Measurements from ENCODE around the gene TMEM185B.

Gene TMEM185B

DNA sequence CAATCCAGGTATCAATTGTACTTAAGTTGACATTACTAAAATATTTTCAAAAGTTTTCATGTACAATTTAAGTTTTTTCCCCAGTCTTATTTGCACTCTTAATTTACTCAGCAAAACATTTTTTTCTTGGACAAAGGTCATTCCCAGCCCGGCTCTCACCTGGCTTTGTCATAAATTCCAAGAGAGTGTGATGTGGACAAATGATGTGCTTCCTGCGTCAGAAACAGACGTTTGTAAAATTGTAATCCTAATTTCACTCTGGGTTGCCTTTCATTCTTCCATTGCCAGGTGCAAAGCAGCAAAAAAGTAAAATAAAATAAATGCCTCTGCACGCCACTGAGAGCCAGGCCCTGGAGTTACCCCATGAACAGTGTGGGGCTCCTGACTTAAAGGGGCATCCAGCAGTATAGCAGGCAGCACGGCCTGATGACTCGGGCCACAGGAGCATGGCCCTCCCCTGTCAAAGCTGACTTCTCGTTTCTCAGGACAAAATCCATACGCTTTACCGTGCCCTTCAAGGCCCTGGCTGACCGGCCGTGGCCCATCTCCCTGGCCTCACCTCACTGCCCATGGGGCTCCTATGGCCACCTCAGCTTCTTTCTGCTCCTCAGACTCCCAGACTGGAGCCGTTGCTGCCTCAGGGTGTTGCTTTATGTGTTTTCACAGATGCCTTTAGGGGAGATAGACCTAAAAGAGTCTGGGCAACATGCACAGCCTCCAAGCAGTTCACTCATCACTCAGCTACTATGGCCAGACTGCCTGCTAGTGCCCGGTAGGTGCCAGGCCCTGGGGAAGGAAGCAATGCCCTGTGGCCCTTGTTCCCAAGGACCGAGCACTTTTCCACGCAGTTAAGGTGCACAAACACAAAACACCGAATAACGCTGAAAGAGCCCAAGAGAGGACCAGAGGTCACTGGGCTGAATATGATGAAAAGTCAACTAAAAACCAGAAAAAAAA, 7.6 kb upstream of the TMEM185B start:
- DNase-seq, result no peak

DNA sequence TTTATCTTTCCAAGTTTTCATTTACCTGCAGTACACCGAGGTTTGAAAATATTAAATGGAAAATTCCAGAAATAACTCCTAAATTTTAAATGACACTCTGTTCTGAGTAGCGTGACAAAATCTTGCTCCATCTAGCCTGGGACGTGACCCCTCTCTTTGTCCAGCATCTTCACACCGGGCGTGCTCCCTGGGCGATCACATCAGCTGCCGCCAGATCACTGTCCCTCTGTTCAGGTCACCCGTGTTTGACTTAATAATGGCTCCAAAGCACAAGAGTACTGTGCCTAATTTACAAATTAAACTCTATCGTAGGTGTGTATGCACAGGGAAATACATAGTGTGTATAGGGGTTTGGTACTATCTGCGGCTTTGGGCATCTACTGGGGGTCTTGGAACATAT, 6.1 kb upstream of the TMEM185B start:
- DNase-seq, result no peak

DNA sequence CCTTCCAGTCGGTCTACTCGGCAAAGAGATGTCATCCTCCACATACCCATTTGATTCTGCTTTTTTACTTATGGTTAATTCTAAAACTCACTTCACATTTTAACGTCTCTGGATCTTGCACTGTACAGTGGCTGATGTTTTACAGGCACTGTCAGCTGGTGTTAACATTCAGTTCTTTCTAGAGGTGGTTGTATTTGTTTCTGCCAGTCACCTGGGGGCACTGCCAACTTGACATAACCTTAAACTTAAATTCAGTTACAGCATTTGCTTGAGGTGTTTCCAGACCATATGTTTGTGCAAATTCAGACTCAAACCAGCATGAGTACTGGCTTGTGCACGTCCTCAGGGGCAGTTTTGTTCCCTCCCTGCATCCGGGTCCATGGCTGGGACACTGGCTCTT, 5.3 kb upstream of the TMEM185B start:
- DNase-seq, result no peak

DNA sequence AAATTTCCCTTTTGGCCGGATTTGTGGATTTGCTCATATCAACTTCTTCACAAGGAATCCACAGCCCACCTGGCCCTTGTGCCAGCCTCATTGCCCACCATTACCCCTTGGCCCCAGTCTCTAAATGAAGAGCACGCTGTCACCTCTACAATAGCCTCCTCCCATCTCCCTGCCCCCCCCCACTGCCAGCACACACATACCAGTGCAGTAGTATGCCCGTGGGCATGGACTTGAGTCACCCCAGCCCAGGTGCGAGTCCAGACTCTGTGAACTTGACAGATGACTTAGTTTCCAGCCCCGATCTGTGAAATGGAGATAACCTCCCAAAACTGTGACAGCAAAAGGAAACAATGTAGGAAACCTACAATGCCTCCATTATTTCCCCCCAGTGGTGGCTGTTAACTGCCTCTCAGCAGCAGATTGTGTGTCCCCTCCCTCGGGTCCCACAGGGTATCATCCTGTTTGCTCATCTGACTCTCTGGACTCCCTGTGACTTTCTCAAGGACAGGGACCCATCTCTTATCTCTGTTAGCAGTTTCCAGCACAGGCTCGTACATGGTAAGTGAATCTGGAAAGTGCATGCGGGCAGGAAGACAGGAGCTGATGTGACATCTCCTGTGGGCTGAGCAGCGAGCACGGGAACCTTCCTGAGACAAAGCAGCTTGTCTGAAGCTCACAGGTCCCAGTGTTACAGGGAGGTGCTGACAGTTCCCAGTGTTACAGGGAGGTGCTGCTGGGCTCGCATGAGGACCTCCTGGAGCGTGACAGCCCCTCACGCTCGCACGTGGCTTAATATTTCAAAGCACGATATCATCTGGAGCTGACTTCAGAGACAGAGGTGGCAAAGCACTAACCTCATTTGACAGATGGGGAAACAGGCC, 4.2 kb upstream of the TMEM185B start:
- no peak for DNase-seq

DNA sequence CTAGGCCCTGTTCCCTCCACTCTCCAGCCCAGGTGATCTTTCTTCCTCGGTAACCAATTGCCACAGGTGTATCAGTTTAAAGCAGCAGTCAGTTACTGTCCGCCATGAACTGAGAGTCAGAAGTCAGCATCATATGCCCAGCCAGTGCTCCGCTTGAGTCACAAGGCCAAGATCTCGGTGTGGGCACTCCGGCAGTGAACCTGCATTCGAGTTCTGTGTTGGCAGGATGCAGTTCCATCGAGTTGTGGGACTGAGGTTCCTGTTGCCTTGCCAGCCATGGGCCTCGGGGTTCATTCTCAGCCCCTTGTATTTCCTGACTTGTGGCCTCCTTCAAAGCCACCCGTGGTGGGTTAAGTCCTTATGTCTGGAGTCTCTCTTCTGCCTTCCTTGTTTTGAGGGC, 3.1 kb upstream of the TMEM185B start:
- no peak for DNase-seq

DNA sequence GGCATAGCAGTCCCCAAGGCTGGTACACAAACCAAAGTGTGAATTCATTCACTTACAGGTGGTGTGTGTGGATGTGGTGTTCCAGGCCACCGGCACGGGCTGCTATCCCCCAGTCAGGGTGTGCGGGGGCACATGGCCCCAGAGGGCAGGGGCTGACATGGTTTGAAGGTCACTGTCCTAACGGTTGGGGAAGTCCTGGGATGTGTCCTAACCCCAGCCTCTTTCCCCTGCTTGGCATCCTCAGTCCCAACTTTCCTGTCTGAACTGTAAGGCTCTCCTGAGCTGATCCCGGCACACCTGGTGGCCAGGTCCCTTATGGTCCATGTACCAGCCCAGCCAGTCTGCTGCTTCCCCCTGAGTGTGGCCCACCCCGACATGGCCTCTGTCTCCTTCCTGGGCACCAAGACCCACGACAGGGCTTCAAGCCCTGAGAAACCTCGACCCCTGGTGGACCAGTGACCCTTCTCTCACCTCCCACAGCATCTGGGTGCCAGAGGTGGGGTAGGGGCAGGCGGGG, 2.4 kb upstream of the TMEM185B start:
- DNase-seq, result no peak

DNA sequence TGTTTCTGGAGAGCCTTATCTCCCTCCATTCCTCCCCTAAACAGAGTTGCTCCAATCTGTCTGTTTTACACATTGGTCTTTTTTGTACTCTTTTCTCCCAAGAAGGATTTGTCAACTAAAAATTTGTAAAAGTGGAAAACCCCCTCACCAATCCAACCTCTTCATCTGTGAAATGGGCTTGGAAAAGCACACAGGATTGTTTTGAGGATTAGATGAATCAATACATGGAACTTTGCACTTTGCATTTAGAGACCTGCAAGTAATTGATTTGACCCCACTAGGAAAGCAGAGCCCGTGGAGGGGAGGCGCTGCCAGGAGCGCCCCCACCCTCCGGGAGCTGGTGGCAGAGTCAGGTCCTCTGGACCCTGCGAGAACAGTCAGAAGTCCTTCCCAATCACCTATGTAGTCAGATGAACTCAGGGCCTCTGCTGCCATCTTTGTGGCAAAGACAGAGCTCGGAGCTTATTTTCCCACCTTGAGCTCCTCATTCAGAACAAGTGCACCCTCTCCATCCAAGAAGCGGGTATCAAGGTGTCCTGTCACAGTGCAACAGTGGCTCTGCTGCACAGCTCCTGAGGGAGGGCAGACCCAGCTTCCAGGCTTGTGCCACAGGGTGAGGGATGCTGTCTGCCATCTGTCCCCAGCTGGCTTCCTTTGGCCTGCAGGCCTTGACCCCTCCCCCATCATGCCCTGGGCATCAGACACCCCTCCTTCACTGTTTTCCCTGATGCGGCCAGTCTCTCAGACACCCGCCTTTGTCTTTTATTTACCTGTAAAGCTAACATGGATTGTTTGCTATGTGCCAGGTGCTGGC, 1.7 kb upstream of the TMEM185B start:
- no peak for DNase-seq

DNA sequence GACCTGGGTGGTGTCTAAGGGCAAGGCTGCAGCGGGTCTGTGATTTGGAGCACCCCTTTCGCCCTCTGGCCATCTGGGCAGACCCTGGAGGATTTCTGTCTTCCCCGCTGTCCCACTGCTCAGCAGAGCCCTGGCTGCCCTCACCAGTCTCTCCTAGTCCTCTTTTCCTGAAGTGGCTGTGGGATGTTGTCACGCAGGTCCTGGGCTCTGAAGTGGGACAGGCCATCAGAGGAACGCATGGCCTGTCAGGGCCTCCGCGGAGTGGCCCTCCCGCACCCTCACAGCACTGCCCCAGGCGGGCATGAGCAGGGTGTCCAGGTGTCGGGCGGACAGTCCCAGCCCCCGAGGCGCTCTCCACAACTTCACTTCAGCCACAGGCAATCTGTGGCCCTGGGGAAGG, 1.1 kb upstream of the TMEM185B start:
- DNase-seq, result no peak

DNA sequence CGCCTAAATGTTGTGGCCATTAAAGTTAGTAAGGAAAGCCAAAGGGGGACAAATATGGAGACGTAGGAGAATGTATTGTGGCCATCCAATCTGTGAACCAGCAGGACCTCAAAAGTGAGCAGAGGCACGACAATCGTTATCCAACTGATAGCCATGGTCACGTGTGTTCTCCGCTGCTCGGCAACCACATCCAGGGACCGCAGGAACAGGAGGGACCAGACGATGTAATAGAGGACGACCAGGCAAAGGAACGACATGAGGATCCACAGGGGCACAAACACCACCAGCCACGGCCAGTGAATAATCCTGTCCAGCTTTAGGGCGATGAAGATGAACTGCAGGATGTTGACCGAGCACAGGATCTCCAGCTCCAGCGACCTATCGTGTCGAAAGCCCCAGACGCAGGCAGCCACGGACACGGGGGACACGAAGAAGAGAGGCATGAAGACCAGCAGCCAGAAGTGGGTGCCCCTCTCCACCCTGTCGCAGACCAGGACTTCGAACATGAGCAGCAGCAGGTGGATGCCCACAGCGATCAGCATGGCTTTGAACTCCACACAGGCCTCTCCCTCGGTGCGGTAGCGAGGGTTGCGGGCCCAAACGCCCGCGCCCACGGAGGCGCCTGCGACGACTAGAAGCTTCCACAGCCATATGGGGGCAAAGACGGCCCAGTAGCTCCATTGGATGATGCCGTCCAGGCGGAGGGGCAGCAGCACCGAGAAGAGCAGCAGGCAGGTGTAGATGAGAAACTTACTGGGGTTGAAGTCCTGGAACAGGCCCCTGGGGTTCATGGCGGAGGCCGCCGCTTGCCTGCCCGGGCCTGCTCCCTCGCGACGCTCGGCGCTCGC, 790 bp downstream of the TMEM185B start:
- no peak for DNase-seq

DNA sequence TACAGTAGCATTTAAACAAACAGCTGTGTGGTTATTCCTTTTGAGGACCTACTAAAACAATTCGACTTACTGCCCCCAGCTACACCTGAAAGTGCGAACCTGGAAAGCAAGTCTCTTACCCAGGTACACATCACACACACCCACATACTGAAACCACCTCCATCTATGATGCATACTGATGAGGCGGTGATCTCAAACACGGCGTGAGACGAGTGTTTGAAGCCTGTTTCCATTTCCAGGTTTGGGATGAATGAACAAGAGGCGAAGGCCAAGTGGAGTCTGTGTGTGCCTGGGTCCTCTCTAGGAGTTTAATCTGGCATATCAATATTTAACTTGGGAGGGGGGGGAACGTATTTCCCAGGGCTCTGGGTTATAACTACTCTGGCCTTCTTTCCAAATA, 1.6 kb downstream of the TMEM185B start:
- no peak for DNase-seq

DNA sequence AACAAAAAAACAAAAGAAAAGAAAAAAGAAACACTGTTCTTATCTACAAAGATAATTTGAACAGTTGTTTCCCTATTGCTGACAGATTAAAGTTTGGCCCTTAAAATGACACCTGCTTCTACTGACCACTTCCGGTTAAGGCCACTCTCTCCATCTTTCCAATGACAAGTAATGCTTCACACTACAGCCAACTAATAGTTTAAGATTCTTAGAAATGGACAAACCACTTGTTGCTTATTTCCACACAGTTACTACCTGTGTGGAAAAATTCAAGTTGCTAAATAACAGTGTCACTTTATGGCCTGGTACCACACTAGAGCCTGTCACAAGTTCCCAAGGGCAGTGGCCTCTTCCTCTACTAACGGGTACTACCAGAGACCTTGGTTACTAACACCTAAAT, 2.4 kb downstream of the TMEM185B start:
- no peak for DNase-seq

DNA sequence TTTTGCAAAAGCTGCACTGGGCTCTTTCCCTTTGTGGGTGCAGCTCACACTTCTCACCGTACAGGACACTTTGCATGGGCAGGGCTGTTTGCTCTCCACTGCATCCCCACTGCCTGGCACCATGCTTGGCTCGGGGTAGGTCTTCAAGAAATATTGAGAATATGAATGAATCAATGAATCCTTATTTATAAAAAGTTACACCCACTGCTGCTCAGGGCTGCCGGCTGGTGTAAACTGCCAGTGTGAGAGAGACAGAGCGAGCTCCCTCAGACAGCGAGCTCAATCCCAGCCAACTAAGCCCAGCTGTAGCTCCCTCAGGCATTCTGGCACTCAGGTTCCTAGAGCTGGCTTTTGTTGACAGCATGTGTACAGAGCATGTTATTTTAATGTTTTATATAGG, 3.4 kb downstream of the TMEM185B start:
- no peak for DNase-seq

DNA sequence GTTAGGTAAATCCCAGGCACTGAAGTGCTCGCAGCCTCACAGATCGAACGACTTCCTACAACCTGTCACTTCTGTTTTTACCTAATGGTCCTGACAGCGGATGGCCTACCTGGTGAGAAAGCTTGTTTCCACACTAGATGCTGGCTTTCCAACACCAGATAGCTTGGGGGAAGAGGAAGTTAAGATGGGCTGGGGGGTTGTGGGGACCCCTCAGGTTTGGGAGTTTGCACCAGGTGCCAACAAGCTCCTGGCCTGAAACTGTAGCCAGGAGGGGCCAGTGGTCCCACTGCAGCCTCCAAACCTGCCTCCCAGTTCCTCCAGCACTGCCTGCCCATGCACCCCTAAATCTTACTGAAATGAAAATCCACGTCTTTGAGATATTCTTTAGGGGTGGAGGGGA, 3.9 kb downstream of the TMEM185B start:
- no peak for DNase-seq

DNA sequence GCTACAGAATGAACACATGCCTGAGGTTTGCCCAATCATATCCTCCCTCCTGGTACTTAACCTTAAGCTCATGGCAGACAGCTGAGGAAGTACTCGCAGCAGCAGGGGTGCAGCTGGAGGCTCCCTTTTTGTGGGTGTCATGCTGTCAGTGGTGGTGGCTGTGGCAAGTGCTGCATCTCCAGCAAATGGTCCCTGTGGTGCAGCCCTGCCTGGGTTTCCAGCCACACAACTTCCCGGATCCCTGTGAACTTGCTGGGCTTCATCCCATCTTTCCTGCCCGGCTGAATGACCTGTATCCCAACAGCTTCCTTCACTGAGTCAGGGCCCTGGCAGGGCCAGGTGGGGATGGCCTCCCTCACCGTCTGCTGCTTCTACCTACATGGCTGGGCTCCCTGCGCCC, 5.0 kb downstream of the TMEM185B start:
- no peak for DNase-seq

DNA sequence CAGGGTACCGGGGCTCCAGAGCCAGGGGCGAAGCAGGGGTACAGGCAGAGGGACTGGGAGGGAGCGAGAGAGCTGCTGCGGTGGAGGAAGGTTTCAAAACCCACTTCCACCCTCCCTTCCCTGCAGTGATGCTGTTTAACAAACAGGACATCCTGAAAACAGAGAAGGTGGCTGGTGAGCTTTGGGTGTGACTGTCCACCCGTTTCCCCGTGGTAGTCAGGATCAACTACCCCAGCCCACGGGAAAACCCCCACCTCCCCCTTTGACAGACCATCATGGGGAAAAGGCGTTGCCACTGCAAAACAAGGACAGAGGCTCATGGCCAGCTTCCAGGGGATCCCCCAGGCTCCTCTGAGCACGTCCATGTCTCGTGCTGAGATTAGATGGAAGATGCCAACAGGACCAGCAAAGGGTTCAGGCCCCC, 12.9 kb downstream of the TMEM185B start:
- no peak for DNase-seq

DNA sequence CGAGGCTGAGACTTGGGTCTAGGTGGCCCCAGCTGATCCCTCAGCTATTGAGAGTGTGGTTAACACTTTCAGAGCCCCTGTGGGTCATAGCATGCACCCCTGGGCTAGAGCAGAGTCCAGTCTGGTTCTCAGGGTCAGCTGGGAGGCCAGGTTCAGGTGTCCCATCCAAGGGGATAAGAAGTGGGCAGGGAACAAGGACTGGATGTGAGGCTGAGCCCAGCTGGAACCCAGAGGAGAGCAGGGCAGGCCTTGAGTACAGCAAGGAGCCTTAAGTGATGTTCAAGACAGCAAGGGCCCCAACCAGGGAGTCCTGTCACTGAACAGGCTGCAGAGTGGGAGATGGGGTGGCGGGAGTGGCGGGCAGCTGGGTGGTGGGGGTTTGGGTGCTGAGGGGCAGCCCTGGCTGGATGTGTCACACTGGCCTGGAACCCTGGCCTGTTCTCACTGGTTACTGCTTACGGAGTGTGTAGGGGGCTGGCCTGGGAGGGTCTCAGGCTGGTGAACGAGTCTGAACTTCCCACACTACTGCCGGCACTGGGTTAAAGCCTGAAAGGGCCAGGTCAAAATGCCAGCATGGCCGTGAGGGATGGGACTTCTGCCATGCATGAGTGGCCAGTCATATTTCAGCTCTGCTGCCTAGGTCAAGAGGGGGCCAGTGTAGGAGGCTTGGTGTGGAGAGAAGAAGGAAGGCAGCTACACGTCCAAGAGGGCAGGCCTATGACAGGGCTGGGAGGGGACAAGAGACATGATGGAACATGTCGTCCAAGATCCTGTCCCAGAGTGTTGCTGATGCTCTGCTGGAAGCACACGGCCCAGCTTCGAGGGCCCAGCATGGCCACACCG, 13.6 kb downstream of the TMEM185B start:
- no peak for DNase-seq

DNA sequence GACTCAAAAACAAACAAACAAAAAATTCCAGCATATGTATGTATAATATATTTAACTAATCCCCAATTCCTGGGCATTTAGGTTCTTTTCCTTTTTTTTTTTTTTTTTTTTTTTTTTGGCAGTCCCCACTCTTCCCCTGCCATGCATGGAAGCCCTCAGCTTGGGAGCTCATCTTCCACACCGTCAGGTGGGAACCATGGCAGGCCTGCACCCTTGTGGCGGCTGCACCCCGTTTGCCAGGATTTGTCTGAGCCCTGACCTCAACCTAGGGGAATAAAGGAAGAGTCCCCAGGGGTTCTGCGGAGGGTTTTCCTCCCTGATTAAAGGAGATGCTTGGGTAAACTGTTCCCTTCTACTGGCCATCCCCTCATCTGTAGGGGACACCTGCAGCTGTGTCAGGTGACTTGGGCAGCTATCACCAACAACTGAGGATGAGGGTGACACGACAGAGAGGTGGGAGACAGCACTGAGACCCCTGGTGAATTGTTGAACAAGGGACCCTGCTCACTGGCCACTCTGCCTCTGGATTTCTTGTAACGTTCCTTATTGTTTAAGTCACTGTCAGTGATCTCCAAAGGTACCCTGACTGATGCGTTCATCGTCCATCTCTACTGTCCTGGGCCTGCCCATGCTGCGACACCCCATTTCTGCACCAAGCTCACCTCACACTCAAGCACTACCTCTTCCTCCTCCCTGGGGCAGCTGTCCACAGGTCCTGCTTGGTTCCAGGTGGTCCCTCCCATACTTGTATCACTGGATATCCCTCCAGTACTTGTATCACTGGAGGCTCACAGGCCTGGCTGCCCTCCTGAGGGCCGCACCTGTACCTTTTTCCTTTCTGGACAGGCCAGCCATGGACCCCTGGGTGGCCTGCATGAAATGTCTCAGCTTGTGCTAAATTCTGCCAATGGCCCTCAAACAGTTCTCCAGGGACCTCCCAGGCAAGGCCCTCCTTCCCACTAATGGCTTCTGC, 14.5 kb downstream of the TMEM185B start:
- DNase-seq, result no peak

DNA sequence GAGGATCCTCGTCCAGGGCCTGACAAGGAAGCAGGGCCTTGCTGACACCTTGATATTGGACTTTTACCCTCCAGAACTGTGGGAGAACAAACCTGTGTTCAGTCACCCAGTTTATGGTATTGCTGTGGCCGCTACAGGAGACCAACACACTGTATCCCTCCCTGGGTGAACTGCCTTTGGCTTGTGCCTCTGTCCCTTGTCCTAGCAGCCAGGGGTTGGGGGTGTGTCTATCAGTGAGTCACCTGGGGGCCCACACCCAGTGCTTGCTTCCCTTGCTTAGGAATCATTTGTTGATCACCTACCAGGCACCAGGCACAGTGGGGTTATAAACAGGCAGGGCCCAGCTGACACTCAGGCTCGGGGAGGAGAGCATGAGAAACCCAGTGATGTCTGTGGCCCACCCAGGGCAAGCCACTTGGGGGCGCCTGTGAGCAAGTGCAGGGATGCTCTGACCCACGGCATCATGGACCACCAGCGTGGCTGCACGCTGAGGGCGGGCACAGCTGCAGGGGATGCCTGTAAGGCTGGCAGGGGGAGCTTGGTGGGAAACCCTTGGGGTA, 17.1 kb downstream of the TMEM185B start:
- no peak for DNase-seq

DNA sequence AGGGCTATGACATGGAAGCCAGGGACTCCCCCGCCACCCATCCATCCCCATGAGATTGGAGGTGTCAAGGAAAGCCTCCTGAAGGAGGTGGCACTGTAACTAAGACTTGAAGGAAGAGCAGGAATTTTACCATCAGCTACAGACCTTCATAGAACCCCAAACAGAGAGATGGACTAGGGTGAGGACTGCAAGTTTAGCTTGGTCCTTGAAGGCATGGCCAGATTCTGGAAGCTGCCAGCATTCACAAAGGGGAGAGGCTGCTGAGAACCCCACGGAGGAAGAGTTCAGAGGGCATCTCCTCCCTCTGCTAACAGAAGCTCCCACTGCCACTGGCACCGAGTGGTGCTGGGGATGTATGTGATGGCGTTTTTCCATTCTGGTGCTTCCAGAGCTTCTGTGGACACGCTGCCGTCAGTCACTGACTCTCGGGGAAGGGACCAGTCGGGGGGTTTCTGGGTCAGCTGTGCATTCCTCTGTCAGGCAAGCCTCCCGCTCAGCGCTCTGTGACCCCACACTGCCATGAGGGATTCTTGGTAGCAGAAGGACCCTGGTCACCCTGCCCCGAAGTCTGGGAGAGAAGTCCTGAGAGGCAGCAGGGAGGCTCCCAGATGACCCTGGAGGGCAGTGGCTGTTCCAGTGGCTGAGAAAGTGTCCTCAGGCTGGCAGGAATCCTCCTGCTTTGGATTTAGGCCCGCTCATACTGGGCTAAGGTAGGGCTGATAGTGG, 18.1 kb downstream of the TMEM185B start:
- no peak for DNase-seq
